Loucy (cell line): ENCODE results near the gene CFAP70.

Source experiments
- CTCF ChIP-seq: fragments of 200-600 bp; sonication (generic); conservative IDR thresholded peaks from 2 replicates; pipeline ENCODE4 v1.5.1; 2014; ENCODE audit warnings: mild to moderate bottlenecking, antibody characterized with exemption, low read length
- EZH2phosphoT487 ChIP-seq: fragments of 200-600 bp; IDR thresholded peaks from 2 replicates; pipeline ENCODE4 v1.6.1; 2018; ENCODE audit warnings: antibody characterized with exemption, mild to moderate bottlenecking, moderate library complexity, borderline replicate concordance

GRCh38 chr10:73344269-73344668 is 14.4 kb downstream of the CFAP70 start:
- TF ChIP-seq CTCF, result no peak
- no peak for TF ChIP-seq EZH2phosphoT487
